ENCODE data around the gene NR1D1. TPM values are rescaled to one million over a fixed set of nuclear protein-coding genes. Genes with fewer than 3 reads are reported as not detected.

The NR1D1 gene
- total RNA-seq, 1 experiment from 2014 or later: 1.8 TPM

GRCh38 chr17:40086150-40087044, 14.0 kb downstream of the NR1D1 start:
- no peak overlapping the region for H3K4me3 ChIP-seq (ENCODE audit: insufficient read depth, low read depth, low read length)
- H3K27me3 ChIP-seq (ENCODE audit: control insufficient read depth, insufficient read depth, low read length): no peaks in the 10 kb centered on the region
- DNase-seq: peak; percentile 97
- peaks cover 7% of the 10 kb centered on the region for H3K36me3 ChIP-seq (replicated peaks; ENCODE audit: control insufficient read depth, insufficient read depth, low read length)

GRCh38 chr17:40084477-40084876, 15.9 kb downstream of the NR1D1 start:
- Histone ChIP-seq H3K36me3 (replicated peaks; ENCODE audit: control insufficient read depth, insufficient read depth, low read length) (peaks cover 7% of the 10 kb centered on the region), H3K4me3 (ENCODE audit: insufficient read depth, low read depth, low read length) (no peak overlapping the region), H3K27me3 (ENCODE audit: control insufficient read depth, insufficient read depth, low read length) (no peaks in the 10 kb centered on the region)
- no peak for DNase-seq

GRCh38 chr17:40079545-40079944, 20.8 kb downstream of the NR1D1 start:
- Histone ChIP-seq H3K4me3 (ENCODE audit: insufficient read depth, low read depth, low read length) (no peak overlapping the region), H3K27me3 (ENCODE audit: control insufficient read depth, insufficient read depth, low read length) (no peaks in the 10 kb centered on the region), H3K36me3 (replicated peaks; ENCODE audit: control insufficient read depth, insufficient read depth, low read length) (no peaks in the 10 kb centered on the region)
- no peak for DNase-seq

- no peak overlapping the region for H3K4me3 ChIP-seq (ENCODE audit: insufficient read depth, low read depth, low read length)
- DNase-seq: no peak
Observed at GRCh38 chr17:40076591-40076990, 23.8 kb downstream of the NR1D1 start.

GRCh38 chr17:40075942-40076498, 24.4 kb downstream of the NR1D1 start:
- no peaks in the 10 kb centered on the region for H3K36me3 ChIP-seq (replicated peaks; ENCODE audit: control insufficient read depth, insufficient read depth, low read length)

More at GRCh38 chr17:40076591-40076990, 23.8 kb downstream of the NR1D1 start:
- no peaks in the 10 kb centered on the region for H3K27me3 ChIP-seq (ENCODE audit: control insufficient read depth, insufficient read depth, low read length)
- no peaks in the 10 kb centered on the region for H3K36me3 ChIP-seq (replicated peaks; ENCODE audit: control insufficient read depth, insufficient read depth, low read length)

GRCh38 chr17:40075201-40075941, 25.0 kb downstream of the NR1D1 start:
- no peaks in the 10 kb centered on the region for H3K36me3 ChIP-seq (replicated peaks; ENCODE audit: control insufficient read depth, insufficient read depth, low read length)
- DNase-seq: peak; percentile 89
- H3K4me3 ChIP-seq (ENCODE audit: insufficient read depth, low read depth, low read length): no peak overlapping the region
- H3K27me3 ChIP-seq (ENCODE audit: control insufficient read depth, insufficient read depth, low read length): no peaks in the 10 kb centered on the region

More at GRCh38 chr17:40075942-40076498, 24.4 kb downstream of the NR1D1 start:
- Histone ChIP-seq H3K27me3 (ENCODE audit: control insufficient read depth, insufficient read depth, low read length) (no peaks in the 10 kb centered on the region), H3K4me3 (ENCODE audit: insufficient read depth, low read depth, low read length) (no peak overlapping the region)
- no peak for DNase-seq

GRCh38 chr17:40074871-40075200, 25.6 kb downstream of the NR1D1 start:
- no peaks in the 10 kb centered on the region for H3K27me3 ChIP-seq (ENCODE audit: control insufficient read depth, insufficient read depth, low read length)
- no peaks in the 10 kb centered on the region for H3K36me3 ChIP-seq (replicated peaks; ENCODE audit: control insufficient read depth, insufficient read depth, low read length)
- H3K4me3 ChIP-seq (ENCODE audit: insufficient read depth, low read depth, low read length): no peak overlapping the region
- DNase-seq: no peak

- H3K36me3 ChIP-seq (replicated peaks; ENCODE audit: control insufficient read depth, insufficient read depth, low read length): no peaks in the 10 kb centered on the region
- DNase-seq: peak; percentile 35
- no peak overlapping the region for H3K4me3 ChIP-seq (ENCODE audit: insufficient read depth, low read depth, low read length)
- no peaks in the 10 kb centered on the region for H3K27me3 ChIP-seq (ENCODE audit: control insufficient read depth, insufficient read depth, low read length)
Observed at GRCh38 chr17:40074175-40074512, 26.2 kb downstream of the NR1D1 start.

- DNase-seq: no peak
- Histone ChIP-seq H3K4me3 (ENCODE audit: insufficient read depth, low read depth, low read length) (no peak overlapping the region), H3K36me3 (replicated peaks; ENCODE audit: control insufficient read depth, insufficient read depth, low read length) (no peaks in the 10 kb centered on the region), H3K27me3 (ENCODE audit: control insufficient read depth, insufficient read depth, low read length) (no peaks in the 10 kb centered on the region)
Observed at GRCh38 chr17:40073454-40074174, 26.8 kb downstream of the NR1D1 start.

- H3K36me3 ChIP-seq (replicated peaks; ENCODE audit: control insufficient read depth, insufficient read depth, low read length): no peaks in the 10 kb centered on the region
- peak; percentile 34 for DNase-seq
- no peak overlapping the region for H3K4me3 ChIP-seq (ENCODE audit: insufficient read depth, low read depth, low read length)
- H3K27me3 ChIP-seq (ENCODE audit: control insufficient read depth, insufficient read depth, low read length): no peaks in the 10 kb centered on the region
Observed at GRCh38 chr17:40072735-40073346, 27.5 kb downstream of the NR1D1 start.

- peaks cover 1% of the 10 kb centered on the region; the same call in 1 of the 2 replicates for H3K27me3 ChIP-seq (ENCODE audit: control insufficient read depth, insufficient read depth, low read length)
- DNase-seq: peak; percentile 41
- no peak overlapping the region for H3K4me3 ChIP-seq (ENCODE audit: insufficient read depth, low read depth, low read length)
- no peaks in the 10 kb centered on the region for H3K36me3 ChIP-seq (replicated peaks; ENCODE audit: control insufficient read depth, insufficient read depth, low read length)
Observed at GRCh38 chr17:40072040-40072734, 28.2 kb downstream of the NR1D1 start.

GRCh38 chr17:40071313-40072039, 28.9 kb downstream of the NR1D1 start:
- Histone ChIP-seq H3K27me3 (ENCODE audit: control insufficient read depth, insufficient read depth, low read length) (peaks cover 1% of the 10 kb centered on the region; the same call in 1 of the 2 replicates), H3K4me3 (ENCODE audit: insufficient read depth, low read depth, low read length) (no peak overlapping the region), H3K36me3 (replicated peaks; ENCODE audit: control insufficient read depth, insufficient read depth, low read length) (no peaks in the 10 kb centered on the region)
- DNase-seq: peak; percentile 65

- no peaks in the 10 kb centered on the region for H3K36me3 ChIP-seq (replicated peaks; ENCODE audit: control insufficient read depth, insufficient read depth, low read length)
- H3K4me3 ChIP-seq (ENCODE audit: insufficient read depth, low read depth, low read length): no peak overlapping the region
- peaks cover 1% of the 10 kb centered on the region; the same call in 1 of the 2 replicates for H3K27me3 ChIP-seq (ENCODE audit: control insufficient read depth, insufficient read depth, low read length)
- peak; percentile 43 for DNase-seq
Observed at GRCh38 chr17:40070709-40071312, 29.6 kb downstream of the NR1D1 start.
